ENCODE measurements around the gene ICA1L.

DNA sequence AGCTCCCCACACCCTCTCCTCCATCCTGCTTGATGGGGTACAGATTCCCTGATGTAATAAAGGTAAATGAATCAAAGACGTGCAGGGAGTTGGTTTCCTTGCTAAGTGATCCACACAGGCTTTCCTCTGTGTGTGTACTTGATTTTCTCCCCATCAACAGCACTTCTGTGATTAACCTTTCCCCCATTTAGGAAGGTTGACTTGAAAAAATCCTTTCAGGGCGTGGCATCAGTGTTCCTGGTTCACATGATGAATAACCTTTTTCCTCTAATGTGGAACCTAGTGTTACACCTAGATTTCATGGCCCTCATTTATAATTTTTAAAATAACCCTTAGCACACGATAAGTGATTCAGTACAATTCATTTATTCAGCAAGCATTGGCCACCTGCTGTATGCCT lies 115.0 kb downstream of the ICA1L start:
- TF ChIP-seq, protein P1, sequence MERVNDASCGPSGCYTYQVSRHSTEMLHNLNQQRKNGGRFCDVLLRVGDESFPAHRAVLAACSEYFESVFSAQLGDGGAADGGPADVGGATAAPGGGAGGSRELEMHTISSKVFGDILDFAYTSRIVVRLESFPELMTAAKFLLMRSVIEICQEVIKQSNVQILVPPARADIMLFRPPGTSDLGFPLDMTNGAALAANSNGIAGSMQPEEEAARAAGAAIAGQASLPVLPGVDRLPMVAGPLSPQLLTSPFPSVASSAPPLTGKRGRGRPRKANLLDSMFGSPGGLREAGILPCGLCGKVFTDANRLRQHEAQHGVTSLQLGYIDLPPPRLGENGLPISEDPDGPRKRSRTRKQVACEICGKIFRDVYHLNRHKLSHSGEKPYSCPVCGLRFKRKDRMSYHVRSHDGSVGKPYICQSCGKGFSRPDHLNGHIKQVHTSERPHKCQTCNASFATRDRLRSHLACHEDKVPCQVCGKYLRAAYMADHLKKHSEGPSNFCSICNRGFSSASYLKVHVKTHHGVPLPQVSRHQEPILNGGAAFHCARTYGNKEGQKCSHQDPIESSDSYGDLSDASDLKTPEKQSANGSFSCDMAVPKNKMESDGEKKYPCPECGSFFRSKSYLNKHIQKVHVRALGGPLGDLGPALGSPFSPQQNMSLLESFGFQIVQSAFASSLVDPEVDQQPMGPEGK (CRISPR knock-in tag; IDR thresholded peaks at IDR 0.05; ENCODE audit: borderline replicate concordance), result no peak
- TF ChIP-seq ZNF8 (CRISPR knock-in tag; IDR thresholded peaks at IDR 0.05), result no peak
- no peak for TF ChIP-seq OSR1 (CRISPR knock-in tag; IDR thresholded peaks at IDR 0.05)
- no peak for TF ChIP-seq BACH2 (CRISPR knock-in tag; IDR thresholded peaks at IDR 0.05; ENCODE audit: borderline replicate concordance)
- TF ChIP-seq ZC3H10 (CRISPR knock-in tag; IDR thresholded peaks at IDR 0.05), result no peak
- no peak for TF ChIP-seq PPARA (CRISPR knock-in tag; IDR thresholded peaks at IDR 0.05; ENCODE audit: borderline replicate concordance)
- no peak for TF ChIP-seq ZFP3 (CRISPR knock-in tag; IDR thresholded peaks at IDR 0.05)

Measured in SK-N-SH treated with all-trans-retinoic acid at 6 μM for 48 hours (cell line).